GM21515 (cell line): ENCODE results near the gene PIAS3.

Experiments
- ATAC-seq: cut with Tn5 transposase; IDR thresholded peaks from one replicate; pipeline ENCODE4 v1.9.1; 2021; ENCODE audit not compliant: unreplicated experiment

The PIAS3 gene

GRCh38 chr1:145858901-145859490 is at the start of gene PIAS3:
TSS of gene PIAS3 (minus strand) at chr1:145859081. CDS start at chr1:145858990, 91 bp downstream.
- ATAC-seq = peak; percentile 81

GRCh38 chr1:145908653-145909052 is 49.8 kb upstream of the PIAS3 start:
- ATAC-seq = no peak

- no peak for ATAC-seq
Measured at GRCh38 chr1:145906954-145907753, 48.3 kb upstream of the PIAS3 start.

GRCh38 chr1:145901312-145902021 is 42.6 kb upstream of the PIAS3 start:
- ATAC-seq = no peak

- ATAC-seq = no peak
Measured at GRCh38 chr1:145898756-145899155, 39.9 kb upstream of the PIAS3 start.

GRCh38 chr1:145897969-145898368 is 39.1 kb upstream of the PIAS3 start:
- no peak for ATAC-seq

- ATAC-seq = no peak
Measured at GRCh38 chr1:145895471-145895870, 36.6 kb upstream of the PIAS3 start.

GRCh38 chr1:145893306-145894055 is 34.6 kb upstream of the PIAS3 start:
- no peak for ATAC-seq

- no peak for ATAC-seq
Measured at GRCh38 chr1:145892486-145893087, 33.7 kb upstream of the PIAS3 start.

- ATAC-seq = no peak
Measured at GRCh38 chr1:145891587-145892485, 33.0 kb upstream of the PIAS3 start.

GRCh38 chr1:145891143-145891542 is 32.3 kb upstream of the PIAS3 start:
- no peak for ATAC-seq

- ATAC-seq = no peak
Measured at GRCh38 chr1:145889722-145890121, 30.8 kb upstream of the PIAS3 start.

GRCh38 chr1:145887631-145888030 is 28.8 kb upstream of the PIAS3 start:
- ATAC-seq = no peak

GRCh38 chr1:145886816-145887215 is 27.9 kb upstream of the PIAS3 start:
- ATAC-seq = no peak

- no peak for ATAC-seq
Measured at GRCh38 chr1:145886390-145886789, 27.5 kb upstream of the PIAS3 start.

GRCh38 chr1:145885738-145886287 is 26.9 kb upstream of the PIAS3 start, which contains the start of gene ANKRD35:
TSS of gene ANKRD35 (minus strand) at chr1:145885866. CDS start at chr1:145885758, 108 bp downstream.
- ATAC-seq = peak; percentile 96

- no peak for ATAC-seq
Measured at GRCh38 chr1:145884675-145885074, 25.8 kb upstream of the PIAS3 start.

- no peak for ATAC-seq
Measured at GRCh38 chr1:145879775-145880174, 20.9 kb upstream of the PIAS3 start.

- no peak for ATAC-seq
Measured at GRCh38 chr1:145878724-145879123, 19.8 kb upstream of the PIAS3 start.
